NCI-H2196 treated with DMSO at 0.1 percent for 48 hours (cell line): ENCODE data around the gene IBSP.

Source experiments
- DNase-seq: peaks from one replicate; lab custom pipeline; 2025; ENCODE audit not compliant: unreplicated experiment; lab: John Stamatoyannopoulos, UW

IBSP gene

DNA sequence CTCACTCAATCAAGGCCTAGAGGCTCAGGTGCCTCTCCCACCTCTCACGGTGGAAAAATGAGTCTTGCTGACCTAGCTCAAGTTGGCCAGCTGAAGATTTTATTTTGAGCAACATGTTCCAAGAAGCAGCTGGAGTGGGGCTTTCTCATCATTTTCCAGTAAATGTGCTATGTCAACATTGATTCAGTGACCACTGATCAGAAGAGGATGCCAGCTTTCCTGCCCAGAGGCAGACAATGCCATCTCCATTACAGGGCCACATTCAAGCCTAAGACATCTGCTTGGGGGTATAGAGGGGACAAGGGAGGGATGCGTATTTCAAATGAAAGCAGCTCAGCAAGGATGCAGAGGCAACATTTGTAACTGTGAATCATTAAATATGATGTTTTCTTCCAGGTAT is 36.4 kb downstream of the IBSP start:
- no peak for DNase-seq

GRCh38 chr4:87838205-87838604 is 38.9 kb downstream of the IBSP start:
- no peak for DNase-seq

DNA sequence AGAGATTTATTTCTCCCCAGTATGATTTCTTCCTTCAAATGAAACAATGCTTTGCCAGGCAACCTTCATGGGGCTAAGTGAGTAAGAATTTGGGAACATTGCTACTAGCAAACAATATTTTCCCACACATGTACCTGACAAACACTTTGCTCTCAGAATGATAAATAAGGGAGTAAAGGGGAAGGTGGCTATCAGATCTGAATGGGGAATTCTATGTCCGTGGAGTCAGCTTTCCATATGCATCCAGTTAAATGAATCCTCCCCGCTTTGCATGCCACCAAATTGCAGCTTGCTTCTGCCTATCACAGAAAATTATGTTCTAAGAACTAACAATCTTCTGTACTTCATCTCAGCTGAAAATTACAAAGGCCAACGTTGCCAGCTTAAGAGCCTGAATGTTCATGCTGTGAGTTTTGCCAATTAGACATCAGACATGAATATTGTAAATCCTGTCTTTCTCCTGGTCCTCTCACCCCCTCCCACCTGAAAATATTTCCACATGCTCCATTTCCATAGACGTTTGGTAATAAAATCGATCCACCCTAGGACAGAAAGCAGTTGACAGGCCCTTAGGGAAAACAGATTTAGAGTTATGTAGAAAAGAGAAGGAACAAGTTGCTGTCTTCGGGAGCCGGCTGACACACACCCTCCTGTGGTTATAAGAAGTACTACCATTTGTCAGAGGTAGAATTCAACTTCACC is 39.7 kb downstream of the IBSP start:
- no peak for DNase-seq

DNA sequence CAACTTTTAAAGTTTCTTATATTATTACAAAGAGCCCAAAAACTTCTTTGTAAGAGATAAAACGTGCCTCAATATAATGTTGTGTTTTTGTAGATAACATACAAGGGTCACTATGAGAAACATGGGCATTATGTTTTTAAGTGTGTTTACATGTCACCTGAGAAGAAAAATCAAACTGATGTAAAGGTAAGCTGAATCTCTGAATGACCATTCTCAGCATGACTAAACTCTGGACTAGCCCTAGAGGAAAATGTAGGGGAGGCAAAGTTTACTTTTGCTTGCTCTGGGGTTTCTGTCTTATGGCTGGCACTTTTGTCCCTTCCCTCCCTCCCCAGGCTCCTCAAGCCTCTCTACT is 40.2 kb downstream of the IBSP start:
- no peak for DNase-seq

DNA sequence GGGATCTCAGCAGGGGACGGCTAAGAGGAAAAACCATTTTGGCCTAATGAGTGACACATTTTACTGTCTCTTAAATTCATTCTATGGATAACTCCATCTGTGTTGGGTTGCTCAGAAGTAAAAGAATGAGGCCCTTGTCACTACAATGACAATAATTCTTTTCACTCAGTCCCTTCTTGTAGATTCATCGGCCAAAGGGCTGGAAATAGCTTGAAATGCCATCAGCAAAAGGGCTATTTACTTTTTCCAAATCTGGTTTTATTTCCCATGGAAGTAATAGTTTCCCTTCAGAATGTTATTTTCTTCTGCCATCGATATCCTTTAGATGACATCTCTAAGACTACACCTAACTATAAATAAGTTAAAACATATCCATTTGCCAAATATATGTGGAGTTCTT is 40.8 kb downstream of the IBSP start:
- no peak for DNase-seq

GRCh38 chr4:87843936-87844335 is 44.6 kb downstream of the IBSP start:
- no peak for DNase-seq

DNA sequence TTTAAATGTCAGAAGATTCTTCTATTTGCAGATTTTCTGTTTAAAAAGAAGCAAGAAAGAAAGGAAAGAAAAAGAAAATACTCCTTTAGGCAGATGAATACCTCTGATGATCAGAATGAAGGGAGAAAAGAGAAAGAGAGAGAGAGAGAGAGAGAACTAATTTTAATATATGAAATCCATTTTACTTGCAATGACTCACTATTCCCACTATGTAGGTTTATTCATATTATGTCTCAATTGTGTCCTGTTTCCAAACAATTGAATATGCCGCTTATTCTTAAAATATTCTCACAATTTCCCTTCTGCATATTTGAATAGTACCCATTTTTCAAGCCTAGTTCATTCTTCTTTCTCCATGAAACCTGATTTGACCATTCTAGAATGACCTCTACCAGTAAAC is 45.1 kb downstream of the IBSP start:
- no peak for DNase-seq

DNA sequence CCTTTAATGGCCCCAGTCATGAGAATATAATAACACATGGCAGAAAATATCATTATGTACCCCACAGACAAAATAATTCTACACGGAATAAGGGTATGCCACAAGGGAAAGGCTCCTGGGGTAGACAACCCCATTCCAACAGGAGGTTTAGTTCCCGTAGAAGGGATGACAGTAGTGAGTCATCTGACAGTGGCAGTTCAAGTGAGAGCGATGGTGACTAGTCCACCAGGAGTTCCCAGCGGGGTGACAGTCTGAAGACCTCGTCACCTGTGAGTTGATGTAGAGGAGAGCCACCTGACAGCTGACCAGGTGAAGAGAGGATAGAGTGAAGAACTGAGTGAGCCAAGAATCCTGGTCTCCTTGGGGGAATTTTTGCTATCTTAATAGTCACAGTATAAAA is 46.9 kb downstream of the IBSP start:
- no peak for DNase-seq

DNA sequence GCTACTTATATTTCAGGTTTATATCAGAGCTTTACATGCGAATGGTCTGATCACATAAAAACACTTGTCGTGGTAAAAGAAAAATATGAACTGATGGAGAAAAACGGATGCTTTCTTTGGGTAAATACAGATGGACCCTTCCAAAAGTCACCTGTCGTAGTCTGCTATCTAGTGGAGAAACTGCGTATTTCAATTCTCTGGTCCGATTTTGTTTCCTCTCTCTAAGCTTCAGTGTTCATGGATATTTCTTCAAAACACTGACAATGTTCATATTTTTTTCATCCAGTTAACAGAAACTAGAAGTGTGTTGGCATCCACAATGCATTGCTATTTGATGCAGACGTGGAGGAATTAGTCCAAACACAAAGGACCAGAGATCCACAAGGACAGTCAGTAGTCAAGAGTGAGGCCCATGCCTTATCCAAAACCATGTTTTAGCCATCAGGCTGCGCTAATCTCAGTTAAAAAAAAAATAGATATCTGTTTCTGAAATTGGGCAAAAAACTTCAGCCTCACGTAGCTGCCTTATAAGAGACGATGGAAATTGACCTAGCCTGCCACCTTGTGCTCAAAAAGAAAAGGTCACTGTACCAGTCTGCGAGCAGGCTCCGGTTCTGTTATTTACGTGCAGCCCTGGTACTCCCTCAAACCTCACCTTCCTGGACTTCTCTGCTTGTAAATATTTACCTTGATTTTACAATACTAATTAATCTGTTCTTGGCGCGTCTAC is 49.4 kb downstream of the IBSP start:
- peak; percentile 18 for DNase-seq

DNA sequence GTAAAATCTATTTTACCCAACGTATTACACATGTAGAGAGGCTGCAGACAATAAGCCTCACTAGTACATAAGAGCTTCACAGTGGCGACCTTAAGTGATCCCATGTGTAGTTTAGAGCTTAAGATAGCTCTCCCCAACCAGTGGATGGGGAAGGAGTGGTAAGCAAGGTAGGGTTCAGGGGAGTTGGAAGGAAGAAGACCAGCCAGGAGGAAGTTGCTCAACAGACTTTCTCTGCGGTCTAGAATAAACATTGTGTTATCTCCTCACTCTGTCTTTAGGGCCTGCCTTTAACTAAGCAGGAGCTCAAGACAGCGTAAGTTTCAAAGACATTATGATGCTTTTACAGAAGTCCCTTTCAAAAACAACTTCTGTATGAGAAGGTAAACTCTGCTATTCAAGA is 50.3 kb downstream of the IBSP start:
- DNase-seq, result no peak

DNA sequence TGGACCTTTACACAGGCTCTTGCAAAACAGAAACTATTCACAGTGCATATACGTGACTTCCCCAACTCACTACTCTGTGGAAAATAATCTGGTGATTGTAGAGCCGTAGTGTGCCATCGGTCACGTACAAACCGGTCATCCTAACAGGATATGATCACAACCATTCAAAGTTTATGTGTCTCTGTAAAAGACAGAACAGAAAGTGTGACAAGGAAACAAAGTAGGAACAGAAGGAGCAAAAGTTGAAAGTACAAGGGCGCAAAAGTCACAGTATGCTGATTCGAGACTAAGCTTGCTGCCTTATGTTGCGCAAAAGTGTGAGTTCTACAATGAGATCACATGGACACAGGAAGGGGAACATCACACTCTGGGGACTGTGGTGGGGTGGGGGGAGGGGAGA is 52.0 kb downstream of the IBSP start:
- no peak for DNase-seq

DNA sequence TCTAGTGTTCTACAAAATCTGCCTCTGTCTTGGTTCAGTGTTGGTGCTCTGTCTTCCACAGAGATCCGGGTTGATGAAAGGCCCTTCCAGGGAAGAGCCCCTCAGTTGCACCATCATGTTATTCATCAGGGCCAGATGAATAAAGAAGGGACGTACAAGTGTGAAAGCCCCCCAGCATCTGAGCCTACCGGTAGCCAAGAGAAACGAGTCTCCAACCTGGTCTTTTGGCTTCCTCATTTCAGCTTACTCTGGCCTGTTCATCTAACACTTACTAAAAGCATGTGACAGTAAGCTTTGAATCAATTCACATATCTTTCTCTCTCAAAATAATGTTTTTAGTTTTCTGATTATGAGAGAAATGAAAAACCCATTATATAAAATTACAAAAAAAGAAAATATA is 52.6 kb downstream of the IBSP start:
- no peak for DNase-seq

DNA sequence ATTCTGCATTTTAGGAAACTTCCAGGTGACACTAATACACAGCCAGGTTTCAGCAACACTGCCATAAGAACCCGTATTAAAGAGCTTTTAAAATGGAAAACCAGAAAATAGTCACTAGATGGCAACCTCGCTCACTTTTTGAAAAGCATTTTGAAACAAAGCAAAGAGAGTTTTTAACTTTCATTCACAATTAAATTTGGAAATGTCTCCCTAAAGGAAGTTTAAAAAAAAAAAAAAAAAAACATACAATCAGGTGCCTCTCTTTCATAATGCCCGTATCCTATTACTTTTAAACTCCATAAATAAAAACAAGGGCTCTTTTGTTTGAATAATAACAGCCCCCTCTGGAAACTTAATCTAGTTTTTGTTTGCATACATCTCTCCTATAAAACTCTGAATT is 53.8 kb downstream of the IBSP start:
- DNase-seq, result peak; percentile 1

DNA sequence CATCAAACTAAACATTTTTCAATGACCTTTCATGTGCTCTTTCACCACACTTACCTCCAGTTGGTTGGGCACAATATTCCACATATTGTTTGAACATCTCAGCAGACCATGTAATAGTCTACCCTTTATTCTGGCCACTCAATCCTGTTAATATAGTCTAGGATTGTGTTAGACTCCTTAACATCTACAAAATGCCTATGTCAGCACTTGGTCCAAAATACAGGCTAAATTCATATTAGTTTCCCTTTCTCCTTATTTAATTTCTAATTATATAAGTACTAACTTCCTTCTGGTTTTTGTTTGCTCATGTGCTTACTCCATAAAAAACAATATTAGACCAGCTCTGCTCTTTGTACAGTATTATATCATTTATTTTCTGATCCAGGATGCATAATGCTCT is 54.5 kb downstream of the IBSP start:
- no peak for DNase-seq

DNA sequence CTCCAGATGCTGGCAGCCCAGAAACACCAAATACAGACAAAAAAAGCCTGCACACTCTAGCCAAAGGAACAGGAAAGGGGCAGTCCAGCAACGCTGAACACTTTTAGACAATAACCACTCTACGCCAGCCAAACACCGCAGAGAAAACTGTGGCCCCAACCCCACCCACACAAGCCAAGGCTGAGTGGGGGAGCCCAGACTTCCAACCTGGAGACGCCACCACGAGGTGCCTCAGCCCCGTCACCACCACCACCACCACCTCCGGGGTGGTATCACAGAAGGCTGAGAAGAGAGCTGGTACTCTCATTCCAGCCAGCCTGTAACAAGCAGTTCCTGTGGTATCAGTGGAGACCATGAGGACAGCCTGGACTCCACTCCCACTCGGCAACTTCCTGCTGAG is 56.2 kb downstream of the IBSP start:
- no peak for DNase-seq

- no peak for DNase-seq
Observed at GRCh38 chr4:87856816-87857215, 57.5 kb downstream of the IBSP start.

DNA sequence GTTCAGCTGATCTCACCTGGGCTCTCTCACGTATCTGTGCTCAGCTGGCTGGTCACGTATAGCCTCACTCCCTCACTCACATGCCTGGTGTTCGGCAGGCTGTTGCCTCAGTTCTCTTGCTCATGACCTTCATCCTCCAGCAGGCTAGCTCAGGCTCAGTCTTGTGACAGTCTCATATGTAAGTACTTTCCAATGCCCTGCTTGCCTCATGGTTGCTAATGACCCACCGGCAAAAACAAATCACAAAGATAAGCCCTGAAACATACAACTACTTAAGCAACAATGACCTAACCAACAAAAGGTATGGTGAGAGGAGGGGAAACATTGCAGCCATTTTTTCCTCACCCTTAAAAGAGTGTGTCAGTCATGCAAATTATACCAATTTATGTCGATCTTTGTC is 58.4 kb downstream of the IBSP start:
- no peak for DNase-seq
